RWPE2 (cell line): Measurements from ENCODE around the gene RAB13.

Experiments
- ATAC-seq: fragments of 200-7000 bp; cut with Tn5 transposase; 3 replicates; pipeline ENCODE4 v1.9.1; 2021; ENCODE audit warnings: low read depth
- DNase-seq: peaks from one replicate; pipeline ENCODE4 v3.0.0-alpha.2; 2020; ENCODE audit warnings: low spot score
- H3K27ac ChIP-seq: fragments of 450-650 bp; 2 replicates; pipeline ENCODE4 v1.5.1; 2017; ENCODE audit warnings: mild to moderate bottlenecking; ENCODE audit not compliant: poor library complexity, severe bottlenecking
- H3K27me3 ChIP-seq: fragments of 250-450 bp; sonication (Bioruptor Pico); 2 replicates; pipeline ENCODE4 v1.5.1; 2021; ENCODE audit warnings: mild to moderate bottlenecking, moderate library complexity; ENCODE audit not compliant: insufficient read depth, poor library complexity, severe bottlenecking
- H3K36me3 ChIP-seq: fragments of 250-450 bp; sonication (Bioruptor Pico); 2 replicates; pipeline ENCODE4 v1.5.1; 2020; ENCODE audit warnings: low read depth, mild to moderate bottlenecking, moderate library complexity
- H3K4me1 ChIP-seq: fragments of 250-450 bp; sonication (Bioruptor Pico); 2 replicates; pipeline ENCODE4 v1.5.1; 2021; ENCODE audit warnings: mild to moderate bottlenecking, moderate library complexity; ENCODE audit not compliant: insufficient read depth, poor library complexity, severe bottlenecking
- H3K4me3 ChIP-seq: fragments of 250-450 bp; sonication (Bioruptor Pico); 2 replicates; pipeline ENCODE4 v1.5.1; 2021; ENCODE audit warnings: mild to moderate bottlenecking, moderate library complexity; ENCODE audit not compliant: severe bottlenecking
- H3K9me3 ChIP-seq: fragments of 250-450 bp; sonication (Bioruptor Pico); 2 replicates; pipeline ENCODE4 v1.5.1; 2021; ENCODE audit warnings: mild to moderate bottlenecking, moderate library complexity; ENCODE audit not compliant: severe bottlenecking
- TF ChIP-seq, protein P1 (sequence below): fragments of 450-650 bp; IDR thresholded peaks from one replicate; pipeline ENCODE4 v1.5.1; 2017; ENCODE audit warnings: mild to moderate bottlenecking, moderate library complexity; ENCODE audit not compliant: poor library complexity, severe bottlenecking

The RAB13 gene

DNA sequence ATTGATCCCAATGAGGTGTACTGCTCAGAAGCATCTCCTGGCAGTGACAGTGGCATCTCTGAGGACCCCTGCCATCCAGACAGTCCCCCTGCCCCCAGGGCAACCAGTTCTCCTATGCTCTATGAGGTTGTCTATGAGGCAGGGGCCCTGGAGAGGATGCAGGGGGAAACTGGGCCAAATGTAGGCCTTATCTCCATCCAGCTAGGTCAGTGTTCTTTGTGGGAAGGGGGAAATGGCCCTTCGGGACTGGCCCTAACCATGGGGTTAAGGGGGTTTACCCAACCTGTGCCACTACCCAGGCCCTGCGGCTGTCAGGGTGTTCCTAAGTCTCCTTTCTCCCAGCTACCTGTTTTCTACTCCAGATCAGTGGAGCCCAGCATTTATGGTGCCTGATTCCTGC lies 17.2 kb downstream of the RAB13 start:
- Histone ChIP-seq H3K9me3 (no peaks in the 10 kb centered on the region), H3K27ac (no peak overlapping the region), H3K27me3 (no peaks in the 10 kb centered on the region), H3K4me1 (peaks cover 11% of the 10 kb centered on the region), H3K36me3 (peaks cover 1% of the 10 kb centered on the region), H3K4me3 (no peak overlapping the region)
- DNase-seq (no peak), ATAC-seq (no peak)
- TF ChIP-seq, protein P1, sequence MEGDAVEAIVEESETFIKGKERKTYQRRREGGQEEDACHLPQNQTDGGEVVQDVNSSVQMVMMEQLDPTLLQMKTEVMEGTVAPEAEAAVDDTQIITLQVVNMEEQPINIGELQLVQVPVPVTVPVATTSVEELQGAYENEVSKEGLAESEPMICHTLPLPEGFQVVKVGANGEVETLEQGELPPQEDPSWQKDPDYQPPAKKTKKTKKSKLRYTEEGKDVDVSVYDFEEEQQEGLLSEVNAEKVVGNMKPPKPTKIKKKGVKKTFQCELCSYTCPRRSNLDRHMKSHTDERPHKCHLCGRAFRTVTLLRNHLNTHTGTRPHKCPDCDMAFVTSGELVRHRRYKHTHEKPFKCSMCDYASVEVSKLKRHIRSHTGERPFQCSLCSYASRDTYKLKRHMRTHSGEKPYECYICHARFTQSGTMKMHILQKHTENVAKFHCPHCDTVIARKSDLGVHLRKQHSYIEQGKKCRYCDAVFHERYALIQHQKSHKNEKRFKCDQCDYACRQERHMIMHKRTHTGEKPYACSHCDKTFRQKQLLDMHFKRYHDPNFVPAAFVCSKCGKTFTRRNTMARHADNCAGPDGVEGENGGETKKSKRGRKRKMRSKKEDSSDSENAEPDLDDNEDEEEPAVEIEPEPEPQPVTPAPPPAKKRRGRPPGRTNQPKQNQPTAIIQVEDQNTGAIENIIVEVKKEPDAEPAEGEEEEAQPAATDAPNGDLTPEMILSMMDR: no peak

DNA sequence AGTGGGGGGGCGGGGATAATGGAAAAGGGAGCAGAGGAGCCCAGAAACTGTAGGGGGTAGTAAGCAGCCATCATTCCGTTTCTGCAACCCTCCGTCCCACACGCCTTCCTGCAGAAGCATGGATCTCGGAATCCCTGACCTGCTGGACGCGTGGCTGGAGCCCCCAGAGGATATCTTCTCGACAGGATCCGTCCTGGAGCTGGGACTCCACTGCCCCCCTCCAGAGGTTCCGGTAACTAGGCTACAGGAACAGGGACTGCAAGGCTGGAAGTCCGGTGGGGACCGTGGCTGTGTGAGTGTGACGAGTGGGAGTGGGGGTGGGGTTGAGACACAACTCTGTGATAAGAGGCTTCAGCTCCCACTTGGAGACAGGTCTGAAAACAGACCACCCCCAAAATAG lies 17.7 kb downstream of the RAB13 start:
- TF ChIP-seq, protein P1: no peak

DNA sequence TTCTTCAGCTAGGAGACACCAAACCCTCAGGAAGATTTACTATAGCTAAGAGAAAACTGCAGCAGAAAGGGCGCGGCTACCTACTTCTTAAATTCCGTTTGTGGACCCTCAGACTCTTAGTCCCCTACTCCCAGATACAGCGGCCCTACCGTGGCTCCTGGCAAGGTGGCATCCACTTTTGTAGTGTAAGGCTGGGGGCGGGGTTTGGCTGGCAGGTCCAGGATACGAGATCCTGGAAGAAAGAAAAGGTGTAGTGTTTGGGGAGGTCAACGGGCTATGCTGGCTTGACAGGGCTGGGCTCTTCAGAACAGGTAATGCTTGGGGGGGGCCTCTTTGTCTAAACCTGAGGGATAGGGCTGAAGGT lies 18.2 kb downstream of the RAB13 start:
- H3K9me3 ChIP-seq: no peaks in the 10 kb centered on the region
- H3K27ac ChIP-seq: peak overlapping the region; percentile 74
- peaks cover 11% of the 10 kb centered on the region for H3K4me1 ChIP-seq
- ATAC-seq: no peak
- H3K4me3 ChIP-seq: peak overlapping the region; percentile 44
- H3K27me3 ChIP-seq: no peaks in the 10 kb centered on the region
- TF ChIP-seq, protein P1: peak; percentile 19
- no peaks in the 10 kb centered on the region for H3K36me3 ChIP-seq
- no peak for DNase-seq

More for the DNA sequence above, 17.7 kb downstream of the RAB13 start:
- no peaks in the 10 kb centered on the region for H3K36me3 ChIP-seq
- H3K4me3 ChIP-seq: peak overlapping the region; percentile 44
- no peak for DNase-seq
- H3K9me3 ChIP-seq: no peaks in the 10 kb centered on the region
- no peak for ATAC-seq
- H3K27me3 ChIP-seq: no peaks in the 10 kb centered on the region
- peaks cover 11% of the 10 kb centered on the region for H3K4me1 ChIP-seq
- peak overlapping the region; percentile 74 for H3K27ac ChIP-seq

DNA sequence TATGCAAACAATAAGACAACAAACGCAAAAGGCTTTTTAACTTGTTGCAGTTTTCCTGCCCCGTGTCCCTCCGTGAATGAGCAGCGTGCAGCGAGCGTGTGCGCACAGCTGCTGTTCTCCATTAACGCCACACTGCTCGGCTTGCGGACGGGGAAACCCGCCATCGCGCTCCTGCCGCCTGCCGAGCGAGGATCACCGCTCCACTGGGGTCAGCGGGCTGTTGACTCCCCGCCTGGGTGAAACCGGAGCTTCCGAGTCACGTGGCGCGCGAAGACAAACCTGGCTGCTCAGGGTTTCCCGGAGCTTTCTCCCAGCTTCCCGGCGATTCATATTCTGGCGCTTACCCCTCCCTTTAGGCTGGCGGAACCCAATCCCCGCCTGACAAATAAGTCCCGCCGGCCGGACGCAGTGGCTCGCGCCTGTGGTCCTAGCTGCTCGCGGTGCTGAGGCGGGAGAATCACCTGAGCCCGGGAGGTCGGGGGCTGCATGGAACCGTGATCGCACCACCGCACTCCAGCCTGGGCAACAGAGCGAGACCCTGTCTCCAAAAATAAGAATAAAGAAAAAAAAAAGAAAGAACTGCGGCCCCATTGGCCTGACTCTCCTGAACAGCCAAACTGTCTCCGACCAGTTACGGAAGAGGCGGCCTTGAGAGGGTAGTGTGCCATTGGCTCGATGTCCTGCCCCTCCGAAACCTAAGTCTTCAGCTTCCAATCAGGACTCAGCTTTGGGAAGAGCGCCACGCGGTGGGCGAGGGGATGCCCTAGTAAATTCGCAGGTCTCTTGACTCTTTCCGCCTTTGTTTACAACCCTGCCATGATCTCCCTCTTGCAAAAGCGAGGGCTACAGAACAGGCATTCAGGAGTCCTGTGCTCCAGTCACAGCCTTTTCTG lies 18.8 kb downstream of the RAB13 start, which contains the start of gene CREB3L4:
CREB3L4 (plus strand) TSS at position 796 of the 893 bp plus-strand sequence. CDS start 624 bp downstream, outside the sequence.
- TF ChIP-seq, protein P1: peak; percentile 53
- Histone ChIP-seq H3K9me3 (no peaks in the 10 kb centered on the region), H3K36me3 (no peaks in the 10 kb centered on the region), H3K4me3 (peak within 1 kb of the TSS; percentile 44), H3K4me1 (peaks cover 11% of the 10 kb centered on the region), H3K27me3 (no peaks in the 10 kb centered on the region), H3K27ac (peak within 1 kb of the TSS; percentile 74)
- ATAC-seq: peak; percentile 80
- DNase-seq: peak; percentile 97
